Stimulated activated memory B cell treated with anti-CD40 and anti-IgM and Interleukin-4, amounts not matched to agents 10 μg/mL and 1 μg/mL and 100 μg/mL, for 72 hours (primary cell): ENCODE measurements around the gene DNAJC8.
A peak's percentile ranks its signal among the peaks of the same experiment; 100 is the strongest.

Source experiments
- ATAC-seq: fragments of 150-1000 bp; cut with Tn5 transposase; 2 replicates; pipeline ENCODE4 v1.10.0; 2021
- H3K27ac Mint-ChIP-seq: one replicate; pipeline ENCODE4 v1.8.0; 2022; ENCODE audit warnings: mild to moderate bottlenecking, mixed read lengths
- H3K27me3 Mint-ChIP-seq: one replicate; pipeline ENCODE4 v1.8.0; 2022; ENCODE audit warnings: mixed read lengths
- H3K36me3 Mint-ChIP-seq: one replicate; pipeline ENCODE4 v1.8.0; 2022; ENCODE audit warnings: mixed read lengths
- H3K4me1 Mint-ChIP-seq: one replicate; pipeline ENCODE4 v1.8.0; 2022; ENCODE audit warnings: mixed read lengths
- H3K4me3 Mint-ChIP-seq: one replicate; pipeline ENCODE4 v1.8.0; 2022; ENCODE audit warnings: mild to moderate bottlenecking, moderate library complexity, mixed read lengths
- H3K9me3 Mint-ChIP-seq: one replicate; pipeline ENCODE4 v1.8.0; 2022; ENCODE audit warnings: mixed read lengths

The DNAJC8 gene

GRCh38 chr1:28173151-28173979 is 59.5 kb downstream of the DNAJC8 start:
- H3K27me3 Mint-ChIP-seq, result no peaks in the 10 kb centered on the region
- H3K4me1 Mint-ChIP-seq, result peaks cover 89% of the 10 kb centered on the region
- H3K9me3 Mint-ChIP-seq, result no peaks in the 10 kb centered on the region
- H3K27ac Mint-ChIP-seq, result no peak overlapping the region
- no peaks in the 10 kb centered on the region for H3K36me3 Mint-ChIP-seq
- no peak for ATAC-seq
- peak overlapping the region; percentile 47 for H3K4me3 Mint-ChIP-seq

- Mint-ChIP-seq H3K4me1 (peaks cover 86% of the 10 kb centered on the region), H3K27ac (peak overlapping the region; percentile 9), H3K27me3 (no peaks in the 10 kb centered on the region), H3K36me3 (no peaks in the 10 kb centered on the region), H3K4me3 (peak overlapping the region; percentile 42), H3K9me3 (no peaks in the 10 kb centered on the region)
- ATAC-seq, result peak; percentile 90
These were observed 60.1 kb downstream of the DNAJC8 start for GRCh38 chr1:28172713-28173150.

GRCh38 chr1:28171246-28171645 is 61.6 kb downstream of the DNAJC8 start:
- Mint-ChIP-seq H3K36me3 (no peaks in the 10 kb centered on the region), H3K4me3 (no peak overlapping the region), H3K9me3 (no peaks in the 10 kb centered on the region), H3K27ac (peak overlapping the region; percentile 19), H3K4me1 (peaks cover 71% of the 10 kb centered on the region), H3K27me3 (no peaks in the 10 kb centered on the region)
- ATAC-seq, result no peak

- Mint-ChIP-seq H3K36me3 (no peaks in the 10 kb centered on the region), H3K27ac (peak overlapping the region; percentile 19), H3K4me3 (no peak overlapping the region), H3K27me3 (no peaks in the 10 kb centered on the region), H3K9me3 (no peaks in the 10 kb centered on the region), H3K4me1 (peaks cover 59% of the 10 kb centered on the region)
- ATAC-seq, result no peak
These were observed 62.7 kb downstream of the DNAJC8 start for GRCh38 chr1:28170001-28170596.

- H3K4me3 Mint-ChIP-seq, result no peak overlapping the region
- H3K27ac Mint-ChIP-seq, result no peak overlapping the region
- no peaks in the 10 kb centered on the region for H3K9me3 Mint-ChIP-seq
- H3K36me3 Mint-ChIP-seq, result peaks cover 7% of the 10 kb centered on the region
- no peaks in the 10 kb centered on the region for H3K27me3 Mint-ChIP-seq
- peaks cover 25% of the 10 kb centered on the region for H3K4me1 Mint-ChIP-seq
- no peak for ATAC-seq
These were observed 69.2 kb downstream of the DNAJC8 start for GRCh38 chr1:28163496-28164161.

GRCh38 chr1:28162151-28162550 is 70.7 kb downstream of the DNAJC8 start:
- H3K4me3 Mint-ChIP-seq, result no peak overlapping the region
- H3K27me3 Mint-ChIP-seq, result no peaks in the 10 kb centered on the region
- no peak overlapping the region for H3K27ac Mint-ChIP-seq
- H3K9me3 Mint-ChIP-seq, result no peaks in the 10 kb centered on the region
- ATAC-seq, result no peak
- H3K36me3 Mint-ChIP-seq, result peaks cover 8% of the 10 kb centered on the region
- H3K4me1 Mint-ChIP-seq, result peaks cover 23% of the 10 kb centered on the region

- H3K27me3 Mint-ChIP-seq, result no peaks in the 10 kb centered on the region
- H3K4me1 Mint-ChIP-seq, result peaks cover 23% of the 10 kb centered on the region
- no peak overlapping the region for H3K27ac Mint-ChIP-seq
- peaks cover 8% of the 10 kb centered on the region for H3K36me3 Mint-ChIP-seq
- H3K4me3 Mint-ChIP-seq, result no peak overlapping the region
- H3K9me3 Mint-ChIP-seq, result no peaks in the 10 kb centered on the region
- no peak for ATAC-seq
These were observed 71.1 kb downstream of the DNAJC8 start for GRCh38 chr1:28161751-28162150.

- no peak for ATAC-seq
- Mint-ChIP-seq H3K27ac (no peak overlapping the region), H3K27me3 (no peaks in the 10 kb centered on the region), H3K9me3 (no peaks in the 10 kb centered on the region), H3K36me3 (peaks cover 8% of the 10 kb centered on the region), H3K4me1 (peaks cover 23% of the 10 kb centered on the region), H3K4me3 (no peak overlapping the region)
These were observed 72.0 kb downstream of the DNAJC8 start for GRCh38 chr1:28160782-28161266.

GRCh38 chr1:28159680-28160079 is 73.1 kb downstream of the DNAJC8 start:
- Mint-ChIP-seq H3K4me1 (peaks cover 23% of the 10 kb centered on the region), H3K4me3 (no peak overlapping the region), H3K36me3 (peaks cover 8% of the 10 kb centered on the region), H3K27me3 (no peaks in the 10 kb centered on the region), H3K9me3 (no peaks in the 10 kb centered on the region), H3K27ac (no peak overlapping the region)
- no peak for ATAC-seq

GRCh38 chr1:28159243-28159642 is 73.6 kb downstream of the DNAJC8 start:
- H3K27me3 Mint-ChIP-seq, result no peaks in the 10 kb centered on the region
- no peak overlapping the region for H3K4me3 Mint-ChIP-seq
- peaks cover 8% of the 10 kb centered on the region for H3K36me3 Mint-ChIP-seq
- no peak for ATAC-seq
- peaks cover 23% of the 10 kb centered on the region for H3K4me1 Mint-ChIP-seq
- H3K27ac Mint-ChIP-seq, result no peak overlapping the region
- H3K9me3 Mint-ChIP-seq, result no peaks in the 10 kb centered on the region

GRCh38 chr1:28157894-28158293 is 74.9 kb downstream of the DNAJC8 start:
- ATAC-seq, result no peak
- no peaks in the 10 kb centered on the region for H3K27me3 Mint-ChIP-seq
- no peaks in the 10 kb centered on the region for H3K9me3 Mint-ChIP-seq

GRCh38 chr1:28156821-28157220 is 76.0 kb downstream of the DNAJC8 start:
- Mint-ChIP-seq H3K4me3 (no peak overlapping the region), H3K27me3 (no peaks in the 10 kb centered on the region), H3K9me3 (no peaks in the 10 kb centered on the region), H3K27ac (no peak overlapping the region), H3K36me3 (peaks cover 8% of the 10 kb centered on the region), H3K4me1 (peaks cover 12% of the 10 kb centered on the region)
- ATAC-seq, result no peak

More at GRCh38 chr1:28157894-28158293, 74.9 kb downstream of the DNAJC8 start:
- H3K27ac Mint-ChIP-seq, result no peak overlapping the region
- H3K36me3 Mint-ChIP-seq, result peaks cover 8% of the 10 kb centered on the region
- no peak overlapping the region for H3K4me3 Mint-ChIP-seq
- peaks cover 15% of the 10 kb centered on the region for H3K4me1 Mint-ChIP-seq

GRCh38 chr1:28155628-28156027 is 77.2 kb downstream of the DNAJC8 start:
- peaks cover 8% of the 10 kb centered on the region for H3K4me1 Mint-ChIP-seq
- ATAC-seq, result no peak
- no peak overlapping the region for H3K27ac Mint-ChIP-seq

GRCh38 chr1:28154078-28154594 is 78.7 kb downstream of the DNAJC8 start:
- no peak for ATAC-seq
- Mint-ChIP-seq H3K27me3 (no peaks in the 10 kb centered on the region), H3K36me3 (peaks cover 17% of the 10 kb centered on the region), H3K4me1 (peaks cover 8% of the 10 kb centered on the region), H3K27ac (no peak overlapping the region), H3K9me3 (peaks cover 3% of the 10 kb centered on the region), H3K4me3 (no peak overlapping the region)

More at GRCh38 chr1:28155628-28156027, 77.2 kb downstream of the DNAJC8 start:
- peaks cover 8% of the 10 kb centered on the region for H3K36me3 Mint-ChIP-seq
- no peaks in the 10 kb centered on the region for H3K27me3 Mint-ChIP-seq
- H3K9me3 Mint-ChIP-seq, result no peaks in the 10 kb centered on the region
- no peak overlapping the region for H3K4me3 Mint-ChIP-seq
